Panc1 (cell line): ENCODE results near the gene BARX2. TPM values are rescaled to one million over a fixed set of nuclear protein-coding genes. Genes with fewer than 3 reads are reported as not detected.

Experiments used
- ATAC-seq: fragments of 200-7000 bp; cut with Tn5 transposase; 2 replicates; pipeline ENCODE4 v1.9.1; 2020; ENCODE audit warnings: mild to moderate bottlenecking, moderate library complexity
- BruUV-seq: library from RNA; stranded (reverse); fragments of 400-500 nt; replicated peaks from 2 replicates; lab custom pipeline; 2021; lab: Mats Ljungman, UMichigan
- CTCF ChIA-PET: fragments of 300-600 bp; sonication (Branson Sonifier 250); formaldehyde crosslinking; loops from one replicate; lab custom pipeline; 2022; ENCODE audit warnings: antibody characterized with exemption; lab: Charles Lee
- POLR2A ChIA-PET: fragments of 300-600 bp; sonication (Branson Sonifier 250); formaldehyde crosslinking; loops from one replicate; lab custom pipeline; 2022; ENCODE audit warnings: antibody characterized with exemption; lab: Charles Lee
- DNase-seq: peaks from one replicate; pipeline ENCODE4 v3.0.0-alpha.2; 2010; ENCODE audit warnings: low read depth, low spot score
- H3K27ac ChIP-seq: 2 replicates; pipeline ENCODE4 v1.5.1; 2011; ENCODE audit warnings: mild to moderate bottlenecking, low read length, inconsistent platforms
- H3K27me3 ChIP-seq: fragments of 200-500 bp; sonication (Bioruptor generic); 2 replicates; pipeline ENCODE4 v1.6.0; 2014; ENCODE audit warnings: low read length, inconsistent platforms; ENCODE audit not compliant: control insufficient read depth, insufficient read depth
- H3K36me3 ChIP-seq: fragments of 200-500 bp; sonication (Bioruptor generic); 2 replicates; pipeline ENCODE4 v1.5.1; 2014; ENCODE audit warnings: inconsistent platforms, mild to moderate bottlenecking, low read length, moderate library complexity; ENCODE audit not compliant: control insufficient read depth, insufficient read depth
- H3K4me1 ChIP-seq: 2 replicates; pipeline ENCODE4 v1.5.1; 2011; ENCODE audit warnings: inconsistent platforms, mild to moderate bottlenecking, low read length, moderate library complexity; ENCODE audit not compliant: control insufficient read depth, insufficient read depth
- H3K4me3 ChIP-seq, 2 experiments: 2 replicates each; pipeline ENCODE4 v1.5.1; 2011 to 2012; ENCODE audit warnings: low read depth in 2 of 2, low read length in 2 of 2, mild to moderate bottlenecking in 2 of 2, inconsistent platforms in 1 of 2, moderate library complexity in 1 of 2
- H3K9me3 ChIP-seq: fragments of 200-500 bp; sonication (Bioruptor generic); 2 replicates; pipeline ENCODE4 v1.5.1; 2014; ENCODE audit warnings: low read depth, mild to moderate bottlenecking, inconsistent platforms, low read length, moderate library complexity; ENCODE audit not compliant: control insufficient read depth, insufficient read depth
- POLR2AphosphoS5 ChIP-seq: IDR thresholded peaks from 2 replicates; pipeline ENCODE4 v1.6.1; 2012; ENCODE audit warnings: mild to moderate bottlenecking, low read depth, low read length, moderate library complexity
- SIN3A ChIP-seq: IDR thresholded peaks from 2 replicates; pipeline ENCODE4 v1.6.1; 2012; ENCODE audit warnings: low read depth, mild to moderate bottlenecking, low read length, moderate library complexity, borderline replicate concordance; ENCODE audit not compliant: insufficient read depth
- TCF7L2 ChIP-seq: IDR thresholded peaks from 2 replicates; pipeline ENCODE4 v1.6.1; 2011; ENCODE audit warnings: mild to moderate bottlenecking, low read depth, low read length, inconsistent platforms
- in situ Hi-C: cut with HindIII; loops from 2 replicates; pipeline ENCODE4 v1.10.0; 2016; ENCODE audit warnings: low sequenced_read_pairs, low pct_unique_long_range_greater_than_20kb
- intact Hi-C: fragments of 100-400 bp; cut with micrococcal nuclease; formaldehyde crosslinking; loops from one replicate; pipeline ENCODE4 v1.10.0; 2022; ENCODE audit not compliant: unreplicated experiment
- total RNA-seq: library from RNA; stranded (reverse); gene quantifications from one replicate; pipeline ENCODE4 v1.2.1, GENCODE V29; 2021; ENCODE audit not compliant: unreplicated experiment
- TF ChIP-seq, protein P1 (sequence below), 2 experiments: IDR thresholded peaks; 2 replicates each; pipeline ENCODE4 v1.6.1; 2011 to 2012; ENCODE audit warnings: low read depth in 2 of 2, control low read depth in 1 of 2, low read length in 1 of 2, mild to moderate bottlenecking in 1 of 2, moderate library complexity in 1 of 2; ENCODE audit not compliant: insufficient read depth in 1 of 2
- TF ChIP-seq, protein P2 (sequence below): fragments of 450-650 bp; IDR thresholded peaks from 2 replicates; pipeline ENCODE4 v1.5.1; 2017; ENCODE audit warnings: mild to moderate bottlenecking

The BARX2 gene
- total RNA-seq, 1 experiment from 2014 or later, result 3.9 TPM

DNA sequence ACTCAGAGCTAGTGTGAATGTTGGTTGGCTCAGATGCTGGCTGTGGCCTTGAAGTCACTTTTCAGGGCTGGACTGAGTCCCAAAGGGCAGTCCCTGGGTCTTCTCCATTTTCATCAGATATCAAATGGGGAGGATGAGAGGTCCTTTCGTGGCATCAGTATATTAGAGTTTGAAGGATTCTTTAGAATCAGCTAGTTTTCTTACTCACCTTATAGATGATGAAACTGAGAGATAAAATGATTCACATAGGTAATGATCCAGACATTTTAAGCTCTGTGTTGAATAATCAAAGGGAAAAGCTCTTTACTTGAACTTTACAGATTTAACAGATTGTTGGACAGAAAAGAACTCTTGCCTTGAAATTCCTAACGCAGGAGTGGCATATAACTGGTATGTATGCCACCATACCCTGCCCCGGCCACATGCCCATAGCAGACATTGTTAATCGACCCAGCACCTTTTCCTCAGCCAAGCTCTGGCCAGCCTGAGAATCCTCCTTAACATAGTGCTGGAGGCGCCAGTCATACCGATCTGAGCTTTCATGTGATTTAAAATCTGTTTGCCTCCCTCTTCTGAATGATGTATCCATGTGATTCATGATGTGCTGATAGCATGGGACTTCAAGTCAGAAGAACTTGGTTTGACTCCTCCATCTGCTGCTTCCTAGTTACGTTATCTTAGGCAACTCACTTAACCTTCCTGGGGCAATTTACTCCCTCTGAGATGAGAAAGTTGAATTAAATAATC, 60.0 kb downstream of the BARX2 start:
- no peak for ATAC-seq
- Histone ChIP-seq H3K4me3 (no peak overlapping the region), H3K36me3 (no peaks in the 10 kb centered on the region), H3K27ac (no peak overlapping the region), H3K9me3 (no peaks in the 10 kb centered on the region; the same call in 1 of the 2 replicates), H3K4me1 (no peaks in the 10 kb centered on the region), H3K27me3 (no peaks in the 10 kb centered on the region)
- in situ Hi-C loops, result no loop called here
- no peak for DNase-seq
- TF ChIP-seq, protein P1, sequence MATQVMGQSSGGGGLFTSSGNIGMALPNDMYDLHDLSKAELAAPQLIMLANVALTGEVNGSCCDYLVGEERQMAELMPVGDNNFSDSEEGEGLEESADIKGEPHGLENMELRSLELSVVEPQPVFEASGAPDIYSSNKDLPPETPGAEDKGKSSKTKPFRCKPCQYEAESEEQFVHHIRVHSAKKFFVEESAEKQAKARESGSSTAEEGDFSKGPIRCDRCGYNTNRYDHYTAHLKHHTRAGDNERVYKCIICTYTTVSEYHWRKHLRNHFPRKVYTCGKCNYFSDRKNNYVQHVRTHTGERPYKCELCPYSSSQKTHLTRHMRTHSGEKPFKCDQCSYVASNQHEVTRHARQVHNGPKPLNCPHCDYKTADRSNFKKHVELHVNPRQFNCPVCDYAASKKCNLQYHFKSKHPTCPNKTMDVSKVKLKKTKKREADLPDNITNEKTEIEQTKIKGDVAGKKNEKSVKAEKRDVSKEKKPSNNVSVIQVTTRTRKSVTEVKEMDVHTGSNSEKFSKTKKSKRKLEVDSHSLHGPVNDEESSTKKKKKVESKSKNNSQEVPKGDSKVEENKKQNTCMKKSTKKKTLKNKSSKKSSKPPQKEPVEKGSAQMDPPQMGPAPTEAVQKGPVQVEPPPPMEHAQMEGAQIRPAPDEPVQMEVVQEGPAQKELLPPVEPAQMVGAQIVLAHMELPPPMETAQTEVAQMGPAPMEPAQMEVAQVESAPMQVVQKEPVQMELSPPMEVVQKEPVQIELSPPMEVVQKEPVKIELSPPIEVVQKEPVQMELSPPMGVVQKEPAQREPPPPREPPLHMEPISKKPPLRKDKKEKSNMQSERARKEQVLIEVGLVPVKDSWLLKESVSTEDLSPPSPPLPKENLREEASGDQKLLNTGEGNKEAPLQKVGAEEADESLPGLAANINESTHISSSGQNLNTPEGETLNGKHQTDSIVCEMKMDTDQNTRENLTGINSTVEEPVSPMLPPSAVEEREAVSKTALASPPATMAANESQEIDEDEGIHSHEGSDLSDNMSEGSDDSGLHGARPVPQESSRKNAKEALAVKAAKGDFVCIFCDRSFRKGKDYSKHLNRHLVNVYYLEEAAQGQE (IDR thresholded peaks at IDR 0.05; ENCODE audit: insufficient read depth in 1 of 2, low read depth in 2 of 2, low read length in 1 of 2), result no peak
- ChIA-PET CTCF (no interaction called here), POLR2A (interaction anchor here (0.7 kb wide), 1 partner anchor 41 kb away, joined by 3 read pairs; no protein-coding TSS in a partner anchor)
- intact Hi-C loops, result no loop called here
- no TSS peak for BruUV-seq

DNA sequence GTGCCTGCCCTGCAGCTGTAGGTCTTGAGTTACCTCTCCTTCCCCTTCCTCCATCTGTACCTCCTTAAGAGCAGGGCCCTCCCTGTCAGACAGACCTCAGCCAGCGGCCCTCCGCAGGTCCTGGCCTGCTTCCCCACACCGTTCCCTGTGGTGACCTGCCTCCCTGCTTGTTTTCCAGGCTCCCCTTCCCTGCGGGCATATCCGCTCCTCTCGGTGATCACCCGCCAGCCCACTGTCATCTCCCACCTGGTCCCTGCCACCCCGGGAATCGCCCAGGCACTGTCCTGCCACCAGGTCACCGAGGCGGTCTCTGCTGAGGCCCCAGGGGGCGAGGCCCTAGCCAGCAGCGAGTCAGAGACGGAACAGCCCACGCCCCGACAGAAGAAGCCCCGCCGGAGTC, 60.9 kb downstream of the BARX2 start:
- no peak overlapping the region for H3K27ac ChIP-seq
- no peaks in the 10 kb centered on the region for H3K36me3 ChIP-seq
- H3K9me3 ChIP-seq, result no peaks in the 10 kb centered on the region; the same call in 1 of the 2 replicates
- TF ChIP-seq, protein P1 (IDR thresholded peaks at IDR 0.05; ENCODE audit: insufficient read depth in 1 of 2, low read depth in 2 of 2, low read length in 1 of 2), result no peak
- TF ChIP-seq, protein P2, sequence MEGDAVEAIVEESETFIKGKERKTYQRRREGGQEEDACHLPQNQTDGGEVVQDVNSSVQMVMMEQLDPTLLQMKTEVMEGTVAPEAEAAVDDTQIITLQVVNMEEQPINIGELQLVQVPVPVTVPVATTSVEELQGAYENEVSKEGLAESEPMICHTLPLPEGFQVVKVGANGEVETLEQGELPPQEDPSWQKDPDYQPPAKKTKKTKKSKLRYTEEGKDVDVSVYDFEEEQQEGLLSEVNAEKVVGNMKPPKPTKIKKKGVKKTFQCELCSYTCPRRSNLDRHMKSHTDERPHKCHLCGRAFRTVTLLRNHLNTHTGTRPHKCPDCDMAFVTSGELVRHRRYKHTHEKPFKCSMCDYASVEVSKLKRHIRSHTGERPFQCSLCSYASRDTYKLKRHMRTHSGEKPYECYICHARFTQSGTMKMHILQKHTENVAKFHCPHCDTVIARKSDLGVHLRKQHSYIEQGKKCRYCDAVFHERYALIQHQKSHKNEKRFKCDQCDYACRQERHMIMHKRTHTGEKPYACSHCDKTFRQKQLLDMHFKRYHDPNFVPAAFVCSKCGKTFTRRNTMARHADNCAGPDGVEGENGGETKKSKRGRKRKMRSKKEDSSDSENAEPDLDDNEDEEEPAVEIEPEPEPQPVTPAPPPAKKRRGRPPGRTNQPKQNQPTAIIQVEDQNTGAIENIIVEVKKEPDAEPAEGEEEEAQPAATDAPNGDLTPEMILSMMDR, result no peak
- TF ChIP-seq POLR2AphosphoS5 (no peak), SIN3A (no peak), TCF7L2 (no peak)
- no peaks in the 10 kb centered on the region for H3K4me1 ChIP-seq
- no peak for ATAC-seq
- H3K4me3 ChIP-seq, result no peak overlapping the region
- ChIA-PET POLR2A (no interaction called here), CTCF (no interaction called here)
- intact Hi-C loops, result no loop called here
- BruUV-seq, result no TSS peak
- in situ Hi-C loops, result no loop called here
- DNase-seq, result no peak
- no peaks in the 10 kb centered on the region for H3K27me3 ChIP-seq
